Endothelial cell of umbilical vein (primary cell): ENCODE results near the gene ACBD6. TPM values are rescaled to one million over a fixed set of nuclear protein-coding genes. Genes with fewer than 3 reads are reported as not detected.

Experiments
- BruUV-seq: library from RNA; stranded (reverse); fragments of 400-500 nt; replicated peaks from 2 replicates; lab custom pipeline; 2021; lab: Mats Ljungman, UMichigan
- CTCF ChIA-PET: fragments of 300-600, 350-600 bp; sonication (Branson Sonifier 250); formaldehyde crosslinking; loops from one replicate; lab custom pipeline; 2021; ENCODE audit warnings: antibody characterized with exemption, inconsistent platforms; lab: Charles Lee
- POLR2A ChIA-PET: fragments of 300-600, 350-600 bp; sonication (Branson Sonifier 250); formaldehyde crosslinking; loops from one replicate; lab custom pipeline; 2021; ENCODE audit warnings: antibody characterized with exemption, inconsistent platforms; lab: Charles Lee
- DNase-seq: peaks from one replicate; pipeline ENCODE4 v3.0.0-alpha.2; 2011; ENCODE audit warnings: low read depth, low spot score
- FAIRE-seq: peaks from 2 replicates; lab custom pipeline; 2011; peaks lifted over from hg19 to GRCh38; lab: Jason Lieb, UNC
- H2AFZ ChIP-seq: 2 replicates; pipeline ENCODE4 v1.6.0; 2012; ENCODE audit warnings: low read depth, low read length, control low read depth, inconsistent platforms
- H3K27ac ChIP-seq: 2 replicates; pipeline ENCODE4 v1.5.1; 2011; ENCODE audit warnings: low read depth, mild to moderate bottlenecking, control low read depth, low read length, moderate library complexity; ENCODE audit not compliant: insufficient read depth
- H3K27me3 ChIP-seq, 2 experiments: 2 replicates each; pipeline versions ENCODE4 v1.6.0 to v1.6.1; 2011; ENCODE audit warnings: low read length in 2 of 2, mixed read lengths in 1 of 2; ENCODE audit not compliant: control insufficient read depth in 2 of 2, insufficient read depth in 2 of 2
- H3K36me3 ChIP-seq, 2 experiments: 2 replicates in 1 of 2; 3 replicates in 1 of 2; pipeline ENCODE4 v1.5.1; 2011; ENCODE audit warnings: low read length in 2 of 2, mild to moderate bottlenecking in 1 of 2, moderate library complexity in 1 of 2; ENCODE audit not compliant: control insufficient read depth in 2 of 2, insufficient read depth in 2 of 2; ENCODE audit errors: extremely low read depth in 1 of 2
- H3K4me1 ChIP-seq: 3 replicates; pipeline ENCODE4 v1.5.1; 2011; ENCODE audit warnings: mild to moderate bottlenecking, low read length; ENCODE audit not compliant: control insufficient read depth, insufficient read depth; ENCODE audit errors: extremely low read depth
- H3K4me2 ChIP-seq: 2 replicates; pipeline ENCODE4 v1.6.1; 2011; ENCODE audit warnings: low read length, control low read depth, mixed read lengths; ENCODE audit not compliant: insufficient read depth
- H3K4me3 ChIP-seq, 3 experiments: fragments of 200-600 bp in 1 of 3; sonication (generic), shearing (Covaris generic) in 1 of 3; replicated peaks in 1 of 3; 2 replicates each; pipeline ENCODE4 v1.5.1; 2011 to 2016; ENCODE audit warnings: control low read depth in 3 of 3, low read length in 3 of 3, mild to moderate bottlenecking in 2 of 3, inconsistent platforms in 1 of 3, low read depth in 1 of 3, moderate library complexity in 1 of 3; ENCODE audit not compliant: insufficient read depth in 1 of 3
- H3K79me2 ChIP-seq: 2 replicates; pipeline ENCODE4 v1.6.0; 2012; ENCODE audit warnings: low read length, inconsistent platforms; ENCODE audit not compliant: control insufficient read depth, insufficient read depth
- H3K9ac ChIP-seq: replicated peaks from 2 replicates; pipeline ENCODE3; 2011; ENCODE audit warnings: low read length, control low read depth; ENCODE audit not compliant: insufficient read depth; ENCODE audit errors: extremely low read depth
- H3K9me1 ChIP-seq: replicated peaks from 3 replicates; pipeline ENCODE4 v1.6.0; 2011; ENCODE audit warnings: mild to moderate bottlenecking, low read length; ENCODE audit not compliant: control insufficient read depth, insufficient read depth; ENCODE audit errors: extremely low read depth
- H3K9me3 ChIP-seq: replicated peaks from 2 replicates; pipeline ENCODE4 v1.5.1; 2012; ENCODE audit warnings: low read length, inconsistent platforms; ENCODE audit not compliant: control insufficient read depth, insufficient read depth
- H4K20me1 ChIP-seq: replicated peaks from 2 replicates; pipeline ENCODE3; 2011; ENCODE audit warnings: mild to moderate bottlenecking, low read length; ENCODE audit not compliant: control insufficient read depth, insufficient read depth; ENCODE audit errors: extremely low read depth
- CTCF ChIP-seq, 2 donors: IDR thresholded peaks; 1 replicate in 1 of 2; 2 replicates in 1 of 2; pipeline ENCODE4 v1.5.1; 2011; ENCODE audit warnings: low read length in 2 of 2, mild to moderate bottlenecking in 2 of 2, moderate library complexity in 2 of 2, control low read depth in 1 of 2, inconsistent platforms in 1 of 2, low read depth in 1 of 2; ENCODE audit not compliant: insufficient read depth in 1 of 2; ENCODE audit errors: extremely low read depth in 1 of 2
- EZH2 ChIP-seq: IDR thresholded peaks from 2 replicates; pipeline ENCODE4 v1.6.1; 2012; ENCODE audit warnings: borderline replicate concordance, low read depth, mild to moderate bottlenecking, moderate library complexity, low read length, inconsistent platforms; ENCODE audit not compliant: severe bottlenecking
- FOS ChIP-seq: IDR thresholded peaks from 2 replicates; pipeline ENCODE4 v1.6.1; 2011; ENCODE audit warnings: mild to moderate bottlenecking, low read length, moderate library complexity, borderline replicate concordance; ENCODE audit not compliant: insufficient read depth
- GATA2 ChIP-seq: IDR thresholded peaks from 2 replicates; pipeline ENCODE4 v1.7.0; 2011; ENCODE audit warnings: low read depth, mild to moderate bottlenecking, moderate library complexity, mixed read lengths, low read length; ENCODE audit not compliant: insufficient read length, insufficient read depth
- JUN ChIP-seq: IDR thresholded peaks from 2 replicates; pipeline ENCODE4 v1.6.1; 2011; ENCODE audit warnings: borderline replicate concordance, low read depth; ENCODE audit not compliant: insufficient read length, insufficient read depth
- MYC ChIP-seq: IDR thresholded peaks from one replicate; pipeline ENCODE4 v1.6.1; 2011; ENCODE audit warnings: mild to moderate bottlenecking, low read depth, low read length
- POLR2A ChIP-seq: IDR thresholded peaks from 2 replicates; pipeline ENCODE4 v1.6.1; 2012; ENCODE audit warnings: low read depth, mild to moderate bottlenecking, control low read depth, low read length
- POLR2AphosphoS5 ChIP-seq: IDR thresholded peaks from 2 replicates; pipeline ENCODE4 v1.6.1; 2012; ENCODE audit warnings: low read depth, mild to moderate bottlenecking, control low read depth, low read length, moderate library complexity; ENCODE audit not compliant: insufficient read depth
- dilution Hi-C: fragments of 300-500 bp; cut with MboI; formaldehyde crosslinking; loops from one replicate; pipeline ENCODE4 v1.15.0; 2019; ENCODE audit warnings: low sequenced_read_pairs; ENCODE audit not compliant: extremely low pct_ligation_motif_present
- intact Hi-C: fragments of 100-400 bp; cut with micrococcal nuclease; formaldehyde crosslinking; loops from one replicate; pipeline ENCODE4 v1.10.0; 2022
- polyA plus RNA-seq, 4 experiments: library from polyadenylated mRNA; depleted of rRNA in 3 of 4; stranded (reverse) in 3 of 4; unstranded in 1 of 4; fragments of >200 nt; gene quantifications; 2 replicates each; pipeline versions ENCODE4 v1.2.1 to v1.2.3, GENCODE V29; 2011 to 2012; ENCODE audit warnings: missing spikeins in 1 of 4
- total RNA-seq: library from RNA; stranded (reverse); gene quantifications from 2 replicates; pipeline ENCODE4 v1.2.3, GENCODE V29; 2021
- TF ChIP-seq, protein P1 (sequence below): IDR thresholded peaks from 2 replicates; pipeline ENCODE4 v1.6.1; 2011; ENCODE audit not compliant: insufficient read depth, insufficient read length

Gene ACBD6
- total and polyA plus RNA-seq, 2 donors (not counting 3 experiments of a cell fraction or from before 2014, with no cell fraction given): 55.6 to 56.4 TPM

- H3K4me1 ChIP-seq: no peaks in the 10 kb centered on the region
- BruUV-seq: no TSS peak
- TF ChIP-seq JUN: no peak
- no peak for TF ChIP-seq POLR2AphosphoS5
- TF ChIP-seq CTCF (IDR thresholded peaks at IDR 0.05; ENCODE audit: extremely low read depth in 1 of 2, insufficient read depth in 1 of 2, low read depth in 1 of 2, low read length in 2 of 2): no peak
- no peak for TF ChIP-seq MYC
- no peak for TF ChIP-seq POLR2A
- TF ChIP-seq EZH2: no peak
- TF ChIP-seq FOS: no peak
- TF ChIP-seq, protein P1, sequence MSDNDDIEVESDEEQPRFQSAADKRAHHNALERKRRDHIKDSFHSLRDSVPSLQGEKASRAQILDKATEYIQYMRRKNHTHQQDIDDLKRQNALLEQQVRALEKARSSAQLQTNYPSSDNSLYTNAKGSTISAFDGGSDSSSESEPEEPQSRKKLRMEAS: no peak
- no peak for TF ChIP-seq GATA2
- no peaks in the 10 kb centered on the region for H3K36me3 ChIP-seq
- POLR2A ChIA-PET: no interaction called here
- H3K9me1 ChIP-seq: no peaks in the 10 kb centered on the region
- peaks cover 16% of the 10 kb centered on the region for H3K79me2 ChIP-seq
- H3K27me3 ChIP-seq: no peaks in the 10 kb centered on the region
- dilution Hi-C loops: no loop called here
- no peak overlapping the region for H3K9ac ChIP-seq
- peaks cover 2% of the 10 kb centered on the region for H4K20me1 ChIP-seq
- H2AFZ ChIP-seq: no peak overlapping the region
- intact Hi-C loops: no loop called here
- H3K9me3 ChIP-seq: no peaks in the 10 kb centered on the region
- H3K27ac ChIP-seq: no peak overlapping the region
- H3K4me3 ChIP-seq: no peak overlapping the region
- H3K4me2 ChIP-seq: no peak overlapping the region
- DNase-seq (no peak), FAIRE-seq (no peak)
- CTCF ChIA-PET: interaction anchor here (1.1 to 1.4 kb wide), 2 partner anchors 11 to 24 kb away, joined by 3 to 6 read pairs; no protein-coding TSS in a partner anchor
These were observed 110.4 kb downstream of the ACBD6 start for GRCh38 chr1:180392020-180392419.
